Mucosa of gallbladder (tissue), 1 donor: ENCODE measurements around the gene SLC16A6. TPM values are rescaled to one million over a fixed set of nuclear protein-coding genes. Genes with fewer than 3 reads are reported as not detected.
A peak's percentile ranks its signal among the peaks of the same experiment; 100 is the strongest.
"Not testable (repeated sequence)": the region's sequence is repeated elsewhere in the genome, so short reads cannot be mapped to it uniquely, and the experiment has no call there.

ENCODE experiments used
- DNase-seq: peaks from one replicate; pipeline ENCODE4 v3.0.0-alpha.2; 2020; ENCODE audit warnings: low spot score
- total RNA-seq: library from RNA; stranded (reverse); gene quantifications from one replicate; pipeline ENCODE4 v1.2.1, GENCODE V29; 2021
- donor health status: DM: no; HTN: no; CAD: no.

The SLC16A6 gene
- total RNA-seq, 1 donor from 2014 or later = 0.49 TPM

- no peak for DNase-seq
Observed at GRCh38 chr17:68289936-68290267, 1.0 kb downstream of the SLC16A6 start.

GRCh38 chr17:68289473-68289872, 1.5 kb downstream of the SLC16A6 start:
- DNase-seq = no peak

- DNase-seq = no peak
Observed at GRCh38 chr17:68288804-68289203, 2.1 kb downstream of the SLC16A6 start.

- no peak for DNase-seq
Observed at GRCh38 chr17:68288375-68288774, 2.6 kb downstream of the SLC16A6 start.

GRCh38 chr17:68281965-68282364, 9.0 kb downstream of the SLC16A6 start:
- not testable (repeated sequence) for DNase-seq

GRCh38 chr17:68277807-68278206, 13.1 kb downstream of the SLC16A6 start:
- DNase-seq = no peak

GRCh38 chr17:68276339-68276738, 14.6 kb downstream of the SLC16A6 start:
- DNase-seq = not testable (repeated sequence)

GRCh38 chr17:68273722-68274121, 17.2 kb downstream of the SLC16A6 start:
- DNase-seq = no peak

- DNase-seq = not testable (repeated sequence)
Observed at GRCh38 chr17:68265833-68266232, 25.1 kb downstream of the SLC16A6 start.

- DNase-seq = peak; percentile 44
Observed at GRCh38 chr17:68263101-68263681, 27.7 kb downstream of the SLC16A6 start.

- not testable (repeated sequence) for DNase-seq
Observed at GRCh38 chr17:68262467-68262866, 28.5 kb downstream of the SLC16A6 start.

- no peak for DNase-seq
Observed at GRCh38 chr17:68260051-68260762, 30.7 kb downstream of the SLC16A6 start.

- DNase-seq = not testable (repeated sequence)
Observed at GRCh38 chr17:68259648-68259951, 31.3 kb downstream of the SLC16A6 start.

GRCh38 chr17:68258890-68259647, 31.9 kb downstream of the SLC16A6 start:
- DNase-seq = not testable (repeated sequence)

- DNase-seq = no peak
Observed at GRCh38 chr17:68257934-68258333, 33.0 kb downstream of the SLC16A6 start.

GRCh38 chr17:68256701-68257100, 34.2 kb downstream of the SLC16A6 start:
- DNase-seq = not testable (repeated sequence)

- no peak for DNase-seq
Observed at GRCh38 chr17:68255731-68256538, 35.0 kb downstream of the SLC16A6 start.

GRCh38 chr17:68255151-68255550, 35.8 kb downstream of the SLC16A6 start:
- no peak for DNase-seq

GRCh38 chr17:68253426-68253825, 37.5 kb downstream of the SLC16A6 start:
- DNase-seq = not testable (repeated sequence)

GRCh38 chr17:68249354-68249765, 41.6 kb downstream of the SLC16A6 start:
- no peak for DNase-seq

GRCh38 chr17:68248891-68249290, 42.0 kb downstream of the SLC16A6 start:
- DNase-seq = no peak

- DNase-seq = peak; percentile 59
Observed at GRCh38 chr17:68248199-68248825, 42.6 kb downstream of the SLC16A6 start.
